HFFc6 (cell line): ENCODE measurements around the gene ARHGAP32. TPM values are rescaled to one million over a fixed set of nuclear protein-coding genes. Genes with fewer than 3 reads are reported as not detected.
"Not testable (repeated sequence)": the region's sequence is repeated elsewhere in the genome, so short reads cannot be mapped to it uniquely, and the experiment has no call there.

Experiments used
- DNase-seq: peaks from one replicate; pipeline ENCODE4 v3.0.0-alpha.2; 2018
- H3K27ac Mint-ChIP-seq: 2 replicates; pipeline ENCODE4 v1.8.0; 2020; ENCODE audit warnings: mild to moderate bottlenecking, mixed read lengths
- H3K27me3 Mint-ChIP-seq: 2 replicates; pipeline ENCODE4 v1.8.0; 2021; ENCODE audit warnings: mild to moderate bottlenecking, moderate library complexity, mixed read lengths; ENCODE audit not compliant: insufficient read depth
- H3K36me3 Mint-ChIP-seq: 2 replicates; pipeline ENCODE4 v1.8.0; 2021; ENCODE audit warnings: low read depth, mixed read lengths
- H3K4me1 Mint-ChIP-seq: 2 replicates; pipeline ENCODE4 v1.8.0; 2020; ENCODE audit warnings: low read depth, mixed read lengths
- H3K4me3 Mint-ChIP-seq: 2 replicates; pipeline ENCODE4 v1.8.0; 2020; ENCODE audit warnings: mild to moderate bottlenecking, moderate library complexity, mixed read lengths
- H3K9me3 Mint-ChIP-seq: 2 replicates; pipeline ENCODE4 v1.8.0; 2020; ENCODE audit warnings: mild to moderate bottlenecking, mixed read lengths
- CTCF ChIP-seq: fragments of 200-600 bp; sonication (generic); IDR thresholded peaks from 2 replicates; pipeline ENCODE4 v1.5.0; 2021; ENCODE audit warnings: antibody characterized with exemption, mild to moderate bottlenecking
- total RNA-seq, 6 experiments: library from RNA; stranded (reverse); fragmentation: NEBNext Ultra II Directional; extraction: Animal tissue kit (Norgen Biotek cat#: 25700); gene quantifications; 2 replicates in 1 of 6; 3 replicates in 5 of 6; pipeline ENCODE4 v1.2.3, GENCODE V29; 2021

Gene ARHGAP32
- total RNA-seq, 6 experiments from 2014 or later, result 7.6 to 8.7 (median 8.0) TPM

- no peaks in the 10 kb centered on the region for H3K9me3 Mint-ChIP-seq
- no peak for TF ChIP-seq CTCF
- H3K27ac Mint-ChIP-seq, result no peak overlapping the region
- no peak overlapping the region for H3K4me3 Mint-ChIP-seq
- no peak for DNase-seq
- H3K27me3 Mint-ChIP-seq, result peaks cover 55% of the 10 kb centered on the region
- no peaks in the 10 kb centered on the region for H3K4me1 Mint-ChIP-seq
- H3K36me3 Mint-ChIP-seq, result no peaks in the 10 kb centered on the region
Measured at GRCh38 chr11:128921793-128922192, 270.3 kb downstream of the ARHGAP32 start.

- no peak for TF ChIP-seq CTCF
- Mint-ChIP-seq H3K36me3 (peaks cover 5% of the 10 kb centered on the region), H3K4me1 (no peaks in the 10 kb centered on the region), H3K27ac (no peak overlapping the region), H3K27me3 (peaks cover 55% of the 10 kb centered on the region), H3K4me3 (no peak overlapping the region), H3K9me3 (peaks cover 5% of the 10 kb centered on the region)
- DNase-seq, result no peak
Measured at GRCh38 chr11:128920666-128921065, 271.5 kb downstream of the ARHGAP32 start.

GRCh38 chr11:128919635-128920034, 272.5 kb downstream of the ARHGAP32 start:
- not testable (repeated sequence) for H3K27ac Mint-ChIP-seq, H3K4me1 Mint-ChIP-seq, H3K9me3 Mint-ChIP-seq, DNase-seq, H3K36me3 Mint-ChIP-seq, H3K4me3 Mint-ChIP-seq
- H3K27me3 Mint-ChIP-seq, result peaks cover 53% of the 10 kb centered on the region

- Mint-ChIP-seq H3K4me1 (no peaks in the 10 kb centered on the region), H3K27me3 (peaks cover 53% of the 10 kb centered on the region), H3K9me3 (peaks cover 7% of the 10 kb centered on the region), H3K4me3 (no peak overlapping the region), H3K36me3 (peaks cover 6% of the 10 kb centered on the region), H3K27ac (no peak overlapping the region)
- DNase-seq, result no peak
- no peak for TF ChIP-seq CTCF
Measured at GRCh38 chr11:128919216-128919615, 272.9 kb downstream of the ARHGAP32 start.

GRCh38 chr11:128917144-128917724, 274.9 kb downstream of the ARHGAP32 start:
- peaks cover 7% of the 10 kb centered on the region for H3K9me3 Mint-ChIP-seq
- H3K4me1 Mint-ChIP-seq, result no peaks in the 10 kb centered on the region
- no peak for DNase-seq
- H3K4me3 Mint-ChIP-seq, result no peak overlapping the region
- no peak overlapping the region for H3K27ac Mint-ChIP-seq
- no peak for TF ChIP-seq CTCF
- H3K27me3 Mint-ChIP-seq, result peaks cover 60% of the 10 kb centered on the region
- peaks cover 6% of the 10 kb centered on the region for H3K36me3 Mint-ChIP-seq

- H3K4me3 Mint-ChIP-seq, result no peak overlapping the region
Measured at GRCh38 chr11:128916681-128917080, 275.4 kb downstream of the ARHGAP32 start.

More at GRCh38 chr11:128916681-128917080, 275.4 kb downstream of the ARHGAP32 start:
- DNase-seq, result no peak
- Mint-ChIP-seq H3K27ac (no peak overlapping the region), H3K9me3 (peaks cover 7% of the 10 kb centered on the region), H3K27me3 (peaks cover 57% of the 10 kb centered on the region), H3K4me1 (no peaks in the 10 kb centered on the region), H3K36me3 (peaks cover 6% of the 10 kb centered on the region)
- TF ChIP-seq CTCF, result no peak
